Stimulated activated CD4-positive, alpha-beta T cell treated with anti-CD3 and anti-CD28 coated beads, Interleukin-1b, Interleukin-23, amount 100 ng/mL, for 1 hour (primary cell): ENCODE results near the gene RAB13.

Experiments
- DNase-seq, 2 donors: peaks; one replicate each; pipeline ENCODE4 v3.0.0-alpha.2; 2020; ENCODE audit warnings: low read depth in 2 of 2

Gene RAB13

DNA sequence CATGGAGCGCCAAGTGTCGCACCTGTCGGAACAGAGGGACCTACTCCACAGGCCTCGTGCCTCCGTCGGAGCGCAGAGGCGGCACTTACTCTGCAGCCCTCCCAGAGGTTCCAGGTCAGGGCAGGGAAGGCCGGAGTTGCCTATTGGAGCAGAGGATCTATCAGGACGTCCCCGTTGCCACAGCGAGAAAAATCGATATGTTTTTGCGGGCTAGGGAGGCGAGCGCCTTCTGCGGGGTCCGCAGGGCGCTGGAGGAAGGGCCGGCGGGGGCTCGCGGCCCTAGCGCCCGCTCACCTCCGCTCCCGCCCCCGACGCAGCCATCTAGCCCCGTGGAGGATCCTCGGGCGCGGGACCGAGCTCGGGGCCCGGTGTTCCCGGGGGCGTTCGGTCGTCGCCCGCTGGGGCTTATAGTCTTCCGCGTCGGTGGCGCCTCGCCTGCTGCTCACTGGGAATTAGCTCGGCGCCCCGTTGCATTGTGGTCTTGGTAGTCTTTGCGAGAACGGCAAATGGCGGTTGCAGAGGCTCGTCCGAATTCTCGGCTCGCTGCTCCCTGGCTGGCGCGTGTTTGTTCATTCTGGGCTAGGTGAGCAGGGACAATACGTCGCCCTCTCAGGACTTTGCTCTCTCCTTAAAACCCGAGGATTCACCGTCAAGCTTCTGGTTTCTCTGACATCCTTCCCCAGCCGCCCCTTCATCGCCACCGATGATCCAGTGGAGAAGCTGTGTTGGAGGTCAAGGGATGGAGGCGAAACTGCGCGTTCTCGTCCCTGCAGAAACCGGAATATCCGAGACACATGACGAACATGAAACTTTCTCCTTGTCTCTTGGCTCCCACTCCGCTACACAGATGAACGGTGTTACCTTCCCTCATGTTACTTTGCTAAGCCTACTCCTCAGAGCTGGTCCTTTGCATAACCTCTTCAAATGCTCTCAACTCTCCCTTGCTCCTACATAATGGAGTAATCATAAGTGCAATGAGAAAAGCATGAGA lies 8.6 kb downstream of the RAB13 start, which contains the start of gene JTB:
JTB (minus strand) TSS at position 425 of the 991 bp plus-strand sequence; CDS start at position 3, 422 bp downstream.
- peak in 1 of 2 donors; percentile 66 for DNase-seq

DNA sequence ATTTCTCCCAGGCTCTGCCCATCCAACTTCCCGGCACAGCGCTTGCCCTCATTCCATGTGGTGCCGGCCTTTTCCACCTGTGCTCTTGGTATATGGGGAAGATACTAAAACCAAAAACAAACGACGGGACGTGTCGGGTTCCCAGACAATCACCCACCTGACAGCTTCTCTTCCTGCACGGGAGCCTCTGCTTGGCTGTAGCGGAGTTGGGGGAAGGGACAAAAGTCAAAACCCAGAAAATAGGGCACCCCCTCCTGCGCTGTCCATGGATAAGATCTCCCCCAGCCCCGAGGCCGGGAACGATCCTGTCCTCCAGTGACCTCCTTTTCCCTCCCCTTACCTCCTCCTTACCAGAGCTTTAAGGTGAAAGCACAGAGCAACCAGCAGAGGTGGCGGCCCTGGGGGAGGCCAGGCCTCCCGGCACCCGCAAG lies 9.3 kb downstream of the RAB13 start:
- no peak for DNase-seq

DNA sequence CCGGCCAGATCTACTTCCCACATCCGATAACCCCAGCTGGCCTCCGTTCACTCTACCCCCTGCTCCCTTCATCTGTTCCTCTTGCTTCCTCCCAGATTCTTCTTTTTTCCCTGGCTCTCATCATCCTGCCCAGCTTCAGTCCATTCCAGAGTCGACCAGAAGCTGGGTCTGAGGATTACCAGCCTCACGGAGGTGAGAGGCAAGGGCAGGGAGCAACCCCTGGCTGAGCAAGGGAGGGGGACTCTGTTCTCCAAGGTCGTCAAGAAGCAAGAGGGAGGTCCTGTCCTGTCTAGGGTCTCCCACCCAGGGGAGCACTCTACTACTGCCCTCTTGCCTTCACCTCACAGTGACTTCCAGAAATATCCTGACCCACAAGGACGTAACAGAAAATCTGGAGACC lies 12.6 kb downstream of the RAB13 start:
- DNase-seq, result no peak

DNA sequence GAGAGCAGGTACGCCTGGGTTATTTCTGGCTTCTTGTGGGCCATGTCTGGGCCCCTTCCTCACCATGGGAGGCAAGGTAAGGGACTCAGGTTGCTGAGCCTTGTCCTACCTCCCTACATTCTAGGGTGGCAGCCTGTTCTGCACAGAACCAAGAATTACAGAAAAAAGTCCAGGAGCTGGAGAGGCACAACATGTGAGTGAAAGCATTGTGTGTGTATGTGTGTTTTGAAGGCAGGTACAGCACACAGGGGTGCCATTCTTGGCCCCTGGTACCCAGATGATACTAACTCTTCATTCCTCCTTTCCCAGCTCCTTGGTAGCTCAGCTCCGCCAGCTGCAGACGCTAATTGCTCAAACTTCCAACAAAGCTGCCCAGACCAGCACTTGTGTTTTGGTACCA lies 13.1 kb downstream of the RAB13 start:
- no peak for DNase-seq

DNA sequence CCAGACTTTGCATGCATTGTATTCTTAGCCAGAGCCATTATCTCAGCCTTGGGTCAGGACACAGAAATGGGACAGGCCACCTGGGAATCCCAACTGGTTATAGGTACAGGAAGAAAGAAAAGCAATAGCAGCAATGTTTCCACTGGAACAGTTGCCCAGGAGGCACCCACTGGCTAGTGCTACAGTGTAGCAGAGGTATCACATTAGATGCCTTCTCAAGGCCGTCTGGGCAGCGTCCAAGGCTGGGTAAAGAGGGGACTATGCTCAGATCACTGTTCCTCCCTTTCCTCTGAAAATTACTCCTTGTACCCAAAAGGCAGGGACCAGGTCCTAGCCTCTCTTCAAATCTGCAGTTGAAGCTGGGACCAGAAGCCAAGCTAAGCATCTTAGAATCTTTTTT lies 15.8 kb downstream of the RAB13 start:
- no peak for DNase-seq

DNA sequence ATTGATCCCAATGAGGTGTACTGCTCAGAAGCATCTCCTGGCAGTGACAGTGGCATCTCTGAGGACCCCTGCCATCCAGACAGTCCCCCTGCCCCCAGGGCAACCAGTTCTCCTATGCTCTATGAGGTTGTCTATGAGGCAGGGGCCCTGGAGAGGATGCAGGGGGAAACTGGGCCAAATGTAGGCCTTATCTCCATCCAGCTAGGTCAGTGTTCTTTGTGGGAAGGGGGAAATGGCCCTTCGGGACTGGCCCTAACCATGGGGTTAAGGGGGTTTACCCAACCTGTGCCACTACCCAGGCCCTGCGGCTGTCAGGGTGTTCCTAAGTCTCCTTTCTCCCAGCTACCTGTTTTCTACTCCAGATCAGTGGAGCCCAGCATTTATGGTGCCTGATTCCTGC lies 17.2 kb downstream of the RAB13 start:
- DNase-seq, result no peak

DNA sequence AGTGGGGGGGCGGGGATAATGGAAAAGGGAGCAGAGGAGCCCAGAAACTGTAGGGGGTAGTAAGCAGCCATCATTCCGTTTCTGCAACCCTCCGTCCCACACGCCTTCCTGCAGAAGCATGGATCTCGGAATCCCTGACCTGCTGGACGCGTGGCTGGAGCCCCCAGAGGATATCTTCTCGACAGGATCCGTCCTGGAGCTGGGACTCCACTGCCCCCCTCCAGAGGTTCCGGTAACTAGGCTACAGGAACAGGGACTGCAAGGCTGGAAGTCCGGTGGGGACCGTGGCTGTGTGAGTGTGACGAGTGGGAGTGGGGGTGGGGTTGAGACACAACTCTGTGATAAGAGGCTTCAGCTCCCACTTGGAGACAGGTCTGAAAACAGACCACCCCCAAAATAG lies 17.7 kb downstream of the RAB13 start:
- no peak for DNase-seq

DNA sequence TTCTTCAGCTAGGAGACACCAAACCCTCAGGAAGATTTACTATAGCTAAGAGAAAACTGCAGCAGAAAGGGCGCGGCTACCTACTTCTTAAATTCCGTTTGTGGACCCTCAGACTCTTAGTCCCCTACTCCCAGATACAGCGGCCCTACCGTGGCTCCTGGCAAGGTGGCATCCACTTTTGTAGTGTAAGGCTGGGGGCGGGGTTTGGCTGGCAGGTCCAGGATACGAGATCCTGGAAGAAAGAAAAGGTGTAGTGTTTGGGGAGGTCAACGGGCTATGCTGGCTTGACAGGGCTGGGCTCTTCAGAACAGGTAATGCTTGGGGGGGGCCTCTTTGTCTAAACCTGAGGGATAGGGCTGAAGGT lies 18.2 kb downstream of the RAB13 start:
- DNase-seq, result no peak

DNA sequence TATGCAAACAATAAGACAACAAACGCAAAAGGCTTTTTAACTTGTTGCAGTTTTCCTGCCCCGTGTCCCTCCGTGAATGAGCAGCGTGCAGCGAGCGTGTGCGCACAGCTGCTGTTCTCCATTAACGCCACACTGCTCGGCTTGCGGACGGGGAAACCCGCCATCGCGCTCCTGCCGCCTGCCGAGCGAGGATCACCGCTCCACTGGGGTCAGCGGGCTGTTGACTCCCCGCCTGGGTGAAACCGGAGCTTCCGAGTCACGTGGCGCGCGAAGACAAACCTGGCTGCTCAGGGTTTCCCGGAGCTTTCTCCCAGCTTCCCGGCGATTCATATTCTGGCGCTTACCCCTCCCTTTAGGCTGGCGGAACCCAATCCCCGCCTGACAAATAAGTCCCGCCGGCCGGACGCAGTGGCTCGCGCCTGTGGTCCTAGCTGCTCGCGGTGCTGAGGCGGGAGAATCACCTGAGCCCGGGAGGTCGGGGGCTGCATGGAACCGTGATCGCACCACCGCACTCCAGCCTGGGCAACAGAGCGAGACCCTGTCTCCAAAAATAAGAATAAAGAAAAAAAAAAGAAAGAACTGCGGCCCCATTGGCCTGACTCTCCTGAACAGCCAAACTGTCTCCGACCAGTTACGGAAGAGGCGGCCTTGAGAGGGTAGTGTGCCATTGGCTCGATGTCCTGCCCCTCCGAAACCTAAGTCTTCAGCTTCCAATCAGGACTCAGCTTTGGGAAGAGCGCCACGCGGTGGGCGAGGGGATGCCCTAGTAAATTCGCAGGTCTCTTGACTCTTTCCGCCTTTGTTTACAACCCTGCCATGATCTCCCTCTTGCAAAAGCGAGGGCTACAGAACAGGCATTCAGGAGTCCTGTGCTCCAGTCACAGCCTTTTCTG lies 18.8 kb downstream of the RAB13 start, which contains the start of gene CREB3L4:
CREB3L4 (plus strand) TSS at position 796 of the 893 bp plus-strand sequence. CDS start 624 bp downstream, outside the sequence.
- DNase-seq, result peak in 1 of 2 donors; percentile 60

DNA sequence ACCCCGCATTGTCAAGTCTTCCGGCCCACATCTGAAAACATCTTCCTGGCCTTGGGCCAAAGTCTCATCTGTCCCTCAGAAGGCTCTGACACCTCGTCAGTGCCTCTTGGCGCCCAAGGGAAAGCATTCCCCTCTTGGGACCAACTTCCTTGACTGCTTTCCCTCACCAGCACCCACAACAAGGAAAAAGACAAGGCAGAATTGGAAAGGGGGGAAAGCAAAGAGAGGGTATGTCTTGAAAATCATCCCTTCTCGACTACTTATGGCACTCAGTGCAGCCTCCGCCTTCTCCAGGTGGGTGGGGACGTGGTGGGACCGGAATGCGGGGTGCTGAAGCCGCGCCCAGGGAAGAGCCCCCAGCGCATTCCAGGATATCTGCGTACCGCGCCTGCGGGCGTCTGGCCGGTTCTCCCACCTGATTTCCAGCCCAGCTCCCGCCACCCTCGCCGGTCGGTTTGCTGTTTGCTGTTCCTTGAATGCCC lies 22.2 kb downstream of the RAB13 start:
- no peak for DNase-seq

DNA sequence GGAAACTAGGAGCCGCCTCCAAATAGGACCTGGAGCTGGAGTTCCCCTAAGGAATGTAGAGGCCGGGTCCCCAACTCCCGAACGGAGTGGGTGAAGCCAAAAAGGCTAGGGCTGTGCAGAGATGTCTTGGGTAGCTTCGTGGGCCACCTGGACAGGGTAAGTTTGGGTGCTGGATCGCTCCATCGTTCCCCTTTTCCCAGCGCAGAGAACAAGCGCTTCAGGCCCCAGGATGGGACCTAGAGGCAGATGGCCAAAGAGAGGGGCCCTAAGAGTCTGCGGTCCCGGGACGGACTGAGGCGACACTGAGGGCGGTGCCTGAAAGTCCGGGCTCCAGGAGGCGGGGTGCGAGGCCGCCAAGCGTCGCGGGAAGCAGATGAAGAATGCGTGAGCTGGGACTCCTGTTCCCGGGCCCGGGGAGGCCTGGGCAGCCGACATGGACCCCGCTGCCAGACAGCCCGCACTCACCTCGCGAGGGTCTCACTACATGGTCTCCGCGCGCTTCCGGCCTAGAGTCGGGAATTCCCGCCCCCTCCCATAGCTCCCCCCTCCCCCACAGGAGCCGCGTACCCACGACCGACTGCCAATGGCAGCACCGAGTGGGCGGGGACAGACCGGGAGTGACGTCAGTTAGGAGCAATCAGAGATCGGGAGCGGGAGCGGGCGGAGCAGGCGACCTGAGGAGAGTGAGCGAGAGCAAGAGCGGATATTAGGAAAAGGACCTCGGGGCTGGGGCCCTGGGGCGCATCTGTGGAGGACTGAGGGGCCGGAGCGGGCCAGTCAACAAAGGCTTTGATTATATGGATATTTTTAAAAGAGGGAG lies 22.9 kb downstream of the RAB13 start, which contains the start of gene SLC39A1:
SLC39A1 (minus strand) TSS at position 508 of the 820 bp plus-strand sequence. CDS start 822 bp downstream, outside the sequence.
- peak; percentile 80 to 91 for DNase-seq

DNA sequence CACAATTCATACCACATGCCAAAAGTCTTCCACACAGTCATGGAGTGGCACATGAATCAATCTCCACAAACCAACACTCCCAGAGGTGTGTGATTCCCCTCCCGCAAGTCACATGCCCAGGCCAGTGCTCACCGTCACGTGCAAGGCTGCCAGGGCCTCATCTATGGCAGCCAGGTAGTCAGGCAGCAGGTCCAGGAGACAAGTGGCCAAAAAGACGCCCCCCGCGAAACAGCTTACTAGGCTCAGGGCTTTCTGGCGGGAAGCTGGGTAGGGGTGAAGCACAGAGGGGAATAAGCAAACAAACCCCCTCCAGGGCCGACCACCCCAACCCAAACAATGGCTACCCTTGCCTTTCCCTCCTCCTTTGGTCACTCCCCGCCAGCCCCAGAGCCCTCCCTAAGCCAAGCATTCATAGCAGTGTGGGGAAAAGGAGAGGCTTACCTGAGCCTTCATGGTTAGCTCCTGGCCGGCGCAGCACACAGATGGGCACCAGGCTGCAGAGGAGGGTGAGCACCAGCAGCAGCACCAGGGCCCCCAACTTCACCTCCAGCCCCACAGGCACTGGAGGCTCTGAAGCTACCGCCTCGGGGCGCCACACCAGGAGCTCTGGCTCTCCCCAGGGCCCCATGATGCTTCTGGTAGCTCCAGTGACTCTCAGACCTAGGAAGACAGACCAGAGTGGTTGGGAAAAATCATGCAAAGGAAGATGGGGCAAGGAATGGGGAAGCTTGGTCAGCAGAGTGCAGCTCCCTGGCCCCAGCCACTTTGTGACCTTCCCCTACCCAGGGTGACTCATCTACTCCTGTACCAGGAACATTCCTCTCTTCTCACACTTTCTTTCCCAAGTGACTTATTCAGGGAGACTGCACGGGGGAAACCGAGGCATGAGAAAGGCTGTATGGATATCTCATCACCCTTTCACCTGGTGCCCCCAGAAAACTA lies 23.8 kb downstream of the RAB13 start:
- DNase-seq, result no peak

DNA sequence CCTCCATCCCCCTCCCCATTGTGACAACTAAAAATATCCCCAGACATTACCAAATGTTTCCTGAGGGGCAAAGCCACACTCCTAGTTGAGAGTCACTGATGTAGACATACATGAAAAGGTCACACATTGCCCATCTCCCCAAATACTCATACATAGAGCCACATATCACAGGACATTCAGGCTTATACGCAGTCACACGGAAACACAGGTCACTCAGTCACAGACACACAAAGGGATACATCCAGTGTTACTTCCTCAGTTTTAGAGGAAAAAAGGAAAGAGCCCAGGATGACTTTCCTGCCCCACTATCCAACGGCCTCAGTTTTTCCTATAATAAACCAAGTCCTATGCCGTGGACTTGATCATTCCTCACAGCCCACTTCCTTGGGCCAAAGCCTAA lies 24.7 kb downstream of the RAB13 start:
- DNase-seq, result no peak

DNA sequence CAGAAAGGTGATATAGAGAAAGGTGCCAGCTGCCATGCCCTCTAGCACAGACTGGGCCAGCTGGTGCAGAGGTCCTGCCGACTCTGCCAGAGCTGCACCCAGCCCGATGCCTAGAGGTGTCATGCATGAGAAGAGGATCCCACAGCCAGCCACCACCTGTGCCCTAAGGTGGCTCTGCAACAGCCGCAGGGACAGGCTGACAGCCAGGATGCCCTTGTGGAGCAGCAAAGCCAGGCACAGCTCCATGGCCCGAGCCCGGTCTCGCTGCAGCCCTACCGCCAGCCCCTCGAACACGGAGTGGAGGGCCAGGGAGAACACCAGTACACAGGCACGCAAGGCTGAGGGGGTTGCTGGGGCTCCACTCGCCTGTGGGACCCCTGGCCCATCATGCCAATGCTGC lies 25.9 kb downstream of the RAB13 start:
- no peak for DNase-seq

DNA sequence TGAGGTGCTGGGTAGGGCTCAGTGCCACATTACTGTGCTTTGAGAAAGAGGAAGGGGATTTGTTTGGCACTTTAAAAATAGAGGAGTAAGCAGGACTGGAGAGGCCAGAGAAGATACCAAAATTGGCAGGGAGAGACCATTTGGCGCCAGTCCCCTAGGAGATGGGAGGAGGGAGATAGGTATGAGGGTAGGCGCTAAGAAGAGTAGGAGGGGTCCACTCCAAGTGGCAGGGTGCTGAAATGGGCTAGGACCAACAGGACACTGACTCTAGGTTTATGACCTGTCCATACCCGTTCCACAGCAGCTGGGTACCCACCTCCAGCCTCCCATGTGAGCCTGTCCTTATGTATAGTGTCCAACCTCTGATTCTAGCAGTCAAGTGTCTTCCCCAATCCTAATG lies 26.7 kb downstream of the RAB13 start:
- DNase-seq, result no peak

DNA sequence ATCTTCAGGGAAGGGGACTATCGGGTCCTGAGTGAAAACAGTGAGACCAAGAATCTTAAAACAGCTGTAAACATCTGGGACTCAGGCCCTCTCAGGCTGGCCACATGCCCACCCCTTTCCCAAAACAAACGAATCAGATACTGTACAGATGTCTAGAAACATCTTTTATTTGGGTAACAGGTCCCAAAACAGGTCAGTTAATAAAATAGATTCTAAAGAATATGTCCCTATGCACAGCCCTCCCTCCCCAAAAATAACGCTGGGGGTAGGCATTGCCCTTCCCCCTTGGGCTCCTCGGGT lies 27.2 kb downstream of the RAB13 start:
- DNase-seq, result no peak

DNA sequence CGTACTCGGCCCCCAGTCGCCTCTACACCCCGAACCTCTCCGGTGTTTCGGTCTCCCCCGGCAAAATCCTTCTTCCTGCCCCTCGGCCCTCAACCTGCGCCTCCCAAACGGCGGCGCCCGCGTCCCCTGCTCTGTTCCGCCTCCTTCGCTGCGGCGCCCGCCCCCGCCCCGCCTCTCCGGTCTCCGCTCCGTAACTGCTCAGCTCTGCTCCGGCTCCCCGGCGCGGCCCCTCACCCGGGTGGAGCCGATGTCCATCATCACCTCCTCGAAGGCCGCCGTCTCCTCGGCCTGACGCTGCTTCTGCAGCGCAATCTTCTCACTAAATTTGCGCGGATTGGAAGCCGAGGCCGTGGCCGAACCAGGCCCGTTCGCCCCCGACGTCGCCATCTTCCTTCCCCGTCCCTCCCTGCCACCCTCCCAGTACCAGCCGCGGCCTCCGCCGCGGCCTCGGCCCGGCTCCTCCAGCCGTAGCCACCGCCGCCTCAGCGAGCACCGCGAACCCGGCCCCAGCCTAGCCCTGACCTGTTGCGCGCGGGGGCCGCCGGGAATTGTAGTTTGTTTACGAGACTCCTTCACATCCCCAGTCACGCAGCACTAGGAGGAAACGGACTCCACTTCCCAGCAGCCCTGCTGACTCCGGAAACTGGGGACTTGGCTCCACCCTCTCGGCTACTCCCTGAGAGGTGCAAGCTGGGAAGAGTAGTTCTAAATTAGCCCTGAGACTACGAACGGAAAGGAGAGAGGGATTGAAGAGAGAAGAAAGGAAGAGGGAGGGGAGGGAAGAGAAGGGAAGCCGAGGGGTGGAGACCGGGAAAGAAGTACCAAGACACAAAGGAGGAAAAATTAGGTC lies 27.8 kb downstream of the RAB13 start, which contains the start of gene CRTC2:
CRTC2 (minus strand) TSS at position 502 of the 850 bp plus-strand sequence; CDS start at position 387, 115 bp downstream.
- peak; percentile 87 to 88 for DNase-seq

DNA sequence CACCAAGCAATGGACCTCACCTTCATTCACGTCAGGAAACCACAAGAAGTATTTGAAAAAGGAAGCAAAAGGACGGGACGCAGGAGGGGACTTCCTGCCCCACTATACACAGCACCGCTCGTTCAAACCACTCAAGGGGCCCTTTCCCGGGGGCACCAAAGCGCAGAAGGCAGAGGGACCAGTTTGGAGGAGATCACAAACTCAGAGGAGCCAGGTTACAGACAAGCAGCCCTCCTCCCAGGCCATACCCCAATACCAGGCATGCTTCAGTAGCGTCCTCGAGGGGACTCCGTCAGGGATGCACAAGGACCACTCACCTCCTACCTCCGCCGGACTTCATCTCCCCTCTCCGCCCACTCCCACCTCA lies 28.4 kb downstream of the RAB13 start:
- no peak for DNase-seq
